H1 (cell line): ENCODE results near the gene AGR3. TPM values are rescaled to one million over a fixed set of nuclear protein-coding genes. Genes with fewer than 3 reads are reported as not detected.
A peak's percentile ranks its signal among the peaks of the same experiment; 100 is the strongest.

Experiments used
- CTCF ChIA-PET: fragments of 300-600 bp; sonication (Branson Sonifier 250); formaldehyde crosslinking; loops from one replicate; lab custom pipeline; 2021; ENCODE audit not compliant: partially characterized antibody; lab: Charles Lee
- POLR2A ChIA-PET: fragments of 300-600 bp; sonication (Branson Sonifier 250); formaldehyde crosslinking; loops from one replicate; lab custom pipeline; 2021; ENCODE audit warnings: inconsistent platforms; ENCODE audit not compliant: partially characterized antibody; lab: Charles Lee
- DNase-seq, 2 experiments: peaks; one replicate each; pipeline versions ENCODE4 v3.0.0 to v3.0.0-alpha.2; 2010 to 2022; ENCODE audit warnings: low spot score in 2 of 2, low read depth in 1 of 2, mixed read lengths in 1 of 2
- FAIRE-seq: peaks from 2 replicates; lab custom pipeline; 2011; peaks lifted over from hg19 to GRCh38; lab: Jason Lieb, UNC
- H2AFZ ChIP-seq: 2 replicates; pipeline ENCODE4 v1.8.1; 2012; ENCODE audit warnings: low read length, inconsistent platforms
- H2AK5ac ChIP-seq: 2 replicates; pipeline ENCODE4 v1.6.1; 2013; ENCODE audit warnings: low read depth, low read length
- H2BK120ac ChIP-seq: replicated peaks from 2 replicates; pipeline ENCODE3; 2013; ENCODE audit warnings: low read depth, low read length, inconsistent platforms
- H2BK12ac ChIP-seq: 2 replicates; pipeline ENCODE4 v1.6.1; 2013; ENCODE audit warnings: low read depth, low read length
- H2BK15ac ChIP-seq: 2 replicates; pipeline ENCODE4 v1.6.1; 2013; ENCODE audit warnings: low read length
- H2BK20ac ChIP-seq: 2 replicates; pipeline ENCODE4 v1.6.1; 2013; ENCODE audit warnings: low read length
- H2BK5ac ChIP-seq: 2 replicates; pipeline ENCODE4 v1.6.1; 2013; ENCODE audit warnings: low read depth, low read length
- H3K14ac ChIP-seq: 2 replicates; pipeline ENCODE4 v1.6.1; 2013; ENCODE audit warnings: inconsistent platforms; ENCODE audit not compliant: insufficient read length
- H3K18ac ChIP-seq: 2 replicates; pipeline ENCODE4 v1.6.1; 2013; ENCODE audit warnings: low read length; ENCODE audit errors: extremely low read depth
- H3K23ac ChIP-seq: 2 replicates; pipeline ENCODE4 v1.6.1; 2013; ENCODE audit warnings: inconsistent platforms; ENCODE audit not compliant: insufficient read length
- H3K23me2 ChIP-seq: 2 replicates; pipeline ENCODE4 v1.6.1; 2013; ENCODE audit warnings: low read depth, low read length
- H3K27ac ChIP-seq: 2 replicates; pipeline ENCODE4 v1.6.1; 2011; ENCODE audit warnings: low read depth, low read length, inconsistent platforms
- H3K27me3 ChIP-seq, 4 experiments: replicated peaks in 1 of 4; 1 replicate in 1 of 4; 2 replicates in 3 of 4; pipeline versions ENCODE4 v1.6.1 to v1.8.1; 2011 to 2013; ENCODE audit warnings: low read length in 3 of 4, mild to moderate bottlenecking in 3 of 4, inconsistent platforms in 2 of 4, mixed read lengths in 2 of 4, moderate library complexity in 1 of 4; ENCODE audit not compliant: control insufficient read depth in 3 of 4, insufficient read depth in 3 of 4; ENCODE audit errors: extremely low read depth in 1 of 4
- H3K36me3 ChIP-seq, 4 experiments: 2 replicates each; pipeline versions ENCODE4 v1.6.1 to v1.8.1; 2011 to 2013; ENCODE audit warnings: mild to moderate bottlenecking in 4 of 4, low read length in 3 of 4, moderate library complexity in 2 of 4, control low read depth in 1 of 4, inconsistent platforms in 1 of 4; ENCODE audit not compliant: insufficient read depth in 4 of 4, control insufficient read depth in 2 of 4
- H3K4ac ChIP-seq: replicated peaks from 2 replicates; pipeline ENCODE3; 2013; ENCODE audit warnings: low read length, low read depth, mixed read lengths, inconsistent platforms; ENCODE audit not compliant: insufficient read length
- H3K4me1 ChIP-seq, 4 experiments: replicated peaks in 1 of 4; 1 replicate in 1 of 4; 2 replicates in 3 of 4; pipeline versions ENCODE4 v1.6.1 to v1.8.1; 2011 to 2013; ENCODE audit warnings: low read length in 3 of 4, inconsistent platforms in 2 of 4, mixed read lengths in 1 of 4; ENCODE audit not compliant: insufficient read depth in 4 of 4, control insufficient read depth in 3 of 4
- H3K4me2 ChIP-seq, 2 experiments: 2 replicates each; pipeline versions ENCODE4 v1.6.1 to v1.8.1; 2011 to 2013; ENCODE audit warnings: low read depth in 2 of 2, low read length in 2 of 2, control low read depth in 1 of 2, inconsistent platforms in 1 of 2, mild to moderate bottlenecking in 1 of 2; ENCODE audit not compliant: insufficient read depth in 1 of 2
- H3K4me3 ChIP-seq, 4 experiments: fragments of 200-600, 300-600 bp in 1 of 4; sonication (generic), shearing (Covaris generic), sonication (Bioruptor Twin) in 1 of 4; 2 replicates each; pipeline versions ENCODE4 v1.5.1 to v1.8.1; 2011 to 2016; ENCODE audit warnings: low read length in 4 of 4, low read depth in 3 of 4, control low read depth in 2 of 4, inconsistent platforms in 2 of 4, mild to moderate bottlenecking in 2 of 4, mixed read lengths in 1 of 4, moderate library complexity in 1 of 4; ENCODE audit not compliant: insufficient read depth in 2 of 4; ENCODE audit errors: extremely low read depth in 1 of 4
- H3K56ac ChIP-seq: replicated peaks from 2 replicates; pipeline ENCODE3; 2013; ENCODE audit warnings: low read depth, mild to moderate bottlenecking, mixed read lengths, low read length, inconsistent platforms; ENCODE audit not compliant: insufficient read length
- H3K79me1 ChIP-seq: 2 replicates; pipeline ENCODE4 v1.6.1; 2013; ENCODE audit warnings: low read depth, low read length, control low read depth
- H3K79me2 ChIP-seq, 2 experiments: 2 replicates each; pipeline versions ENCODE4 v1.6.1 to v1.8.1; 2012 to 2013; ENCODE audit warnings: low read length in 2 of 2, mild to moderate bottlenecking in 2 of 2, inconsistent platforms in 1 of 2; ENCODE audit not compliant: insufficient read depth in 2 of 2, control insufficient read depth in 1 of 2
- H3K9ac ChIP-seq, 4 experiments: replicated peaks in 1 of 4; 1 replicate in 1 of 4; 2 replicates in 3 of 4; pipeline versions ENCODE4 v1.6.1 to v1.8.1; 2011 to 2013; ENCODE audit warnings: low read depth in 3 of 4, low read length in 3 of 4, control low read depth in 2 of 4, mild to moderate bottlenecking in 2 of 4, moderate library complexity in 2 of 4, inconsistent platforms in 1 of 4; ENCODE audit errors: extremely low read depth in 1 of 4
- H3K9me3 ChIP-seq, 2 experiments: 2 replicates each; pipeline versions ENCODE4 v1.6.1 to v1.8.1; 2012 to 2013; ENCODE audit warnings: mild to moderate bottlenecking in 2 of 2, moderate library complexity in 2 of 2, control low read depth in 1 of 2, inconsistent platforms in 1 of 2, low read depth in 1 of 2, low read length in 1 of 2, mixed read lengths in 1 of 2; ENCODE audit not compliant: insufficient read depth in 2 of 2
- H4K20me1 ChIP-seq, 2 experiments: replicated peaks in 1 of 2; 2 replicates each; pipeline versions ENCODE3 to v1.8.1; 2011 to 2013; ENCODE audit warnings: inconsistent platforms in 2 of 2, low read length in 2 of 2, mild to moderate bottlenecking in 1 of 2; ENCODE audit not compliant: insufficient read depth in 2 of 2, control insufficient read depth in 1 of 2
- H4K5ac ChIP-seq: 2 replicates; pipeline ENCODE4 v1.6.1; 2013; ENCODE audit warnings: low read length, low read depth, mixed read lengths, inconsistent platforms; ENCODE audit not compliant: insufficient read length
- H4K8ac ChIP-seq: 2 replicates; pipeline ENCODE4 v1.8.0; 2013; ENCODE audit warnings: mild to moderate bottlenecking, moderate library complexity, low read length, inconsistent platforms; ENCODE audit not compliant: insufficient read depth; ENCODE audit errors: extremely low read depth
- H4K91ac ChIP-seq: replicated peaks from 2 replicates; pipeline ENCODE3; 2013; ENCODE audit warnings: low read length, mixed read lengths, inconsistent platforms; ENCODE audit not compliant: insufficient read length
- BCL11A ChIP-seq, 2 experiments: IDR thresholded peaks; one replicate each; pipeline ENCODE4 v1.6.1; 2011; ENCODE audit warnings: low read depth in 2 of 2, low read length in 2 of 2, mild to moderate bottlenecking in 2 of 2
- TEAD4 ChIP-seq: IDR thresholded peaks from 2 replicates; pipeline ENCODE4 v1.6.1; 2012; ENCODE audit warnings: low read depth, low read length, inconsistent platforms, mixed read lengths
- WGBS, 2 experiments: shearing (Covaris generic) in 1 of 2; methylation state at CpG; one replicate each; pipeline versions ENCODE4 v1.1.6 to v1.1.7; 2013 to 2015; ENCODE audit warnings: low lambda C conversion rate in 2 of 2, mixed read lengths in 2 of 2, inconsistent platforms in 1 of 2, low coverage in 1 of 2, missing lambda C conversion rate in 1 of 2; ENCODE audit not compliant: insufficient replicate concordance in 2 of 2, insufficient coverage in 1 of 2, insufficient read length in 1 of 2; ENCODE audit errors: extremely low coverage in 1 of 2, missing lambda C conversion rate in 1 of 2; 5-methylcytosine and 5-hydroxymethylcytosine counted together
- polyA plus RNA-seq, 7 experiments: library from polyadenylated mRNA; depleted of rRNA in 3 of 7; stranded (reverse) in 5 of 7; unstranded in 2 of 7; fragments of >200 nt in 5 of 7; fragments of 200-250 nt in 2 of 7; gene quantifications; 1 replicate in 5 of 7; 2 replicates in 1 of 7; 4 replicates in 1 of 7; pipeline versions ENCODE4 v1.2.1 to v1.2.3, GENCODE V29; 2011 to 2013; ENCODE audit warnings: missing spikeins in 2 of 7, mixed read lengths in 2 of 7
- total RNA-seq: library from RNA; stranded (reverse); fragmentation: NEBNext Ultra II Directional; extraction: Animal tissue kit (Norgen Biotek cat#: 25700); gene quantifications from 2 replicates; pipeline ENCODE4 v1.2.1, GENCODE V29; 2021

Gene AGR3
- total and polyA plus RNA-seq, 2 of the 8 experiments (the other 6 are each of a cell fraction or from before 2014, with no cell fraction given), result not detected

DNA sequence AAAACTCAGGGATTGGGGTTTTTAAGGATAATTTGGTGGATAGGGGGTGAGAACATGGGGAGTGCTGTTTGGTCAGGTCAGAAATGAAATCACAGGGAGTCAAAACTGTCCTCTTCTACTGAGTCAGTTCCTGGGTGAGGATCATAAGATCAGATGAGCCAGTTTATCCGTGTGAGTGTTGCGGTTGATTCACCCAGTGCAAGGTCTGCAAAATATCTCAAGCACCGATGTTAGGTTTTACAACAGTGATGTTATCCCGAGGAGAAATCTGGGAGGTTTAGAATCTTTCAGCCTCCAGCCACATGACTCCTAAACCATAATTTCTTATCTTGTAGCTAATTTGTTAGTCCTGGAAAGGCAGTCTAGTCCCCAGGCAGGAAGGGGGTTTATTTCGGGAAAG, 45.3 kb downstream of the AGR3 start:
- H3K4ac ChIP-seq, result no peak overlapping the region
- POLR2A ChIA-PET, result no interaction called here
- no peaks in the 10 kb centered on the region for H3K27me3 ChIP-seq
- H2BK15ac ChIP-seq, result no peak overlapping the region
- H2AK5ac ChIP-seq, result no peak overlapping the region
- TF ChIP-seq TEAD4, result no peak
- no peak for TF ChIP-seq BCL11A (IDR thresholded peaks at IDR 0.05; ENCODE audit: low read depth in 2 of 2, low read length in 2 of 2)
- H3K4me1 ChIP-seq, result no peaks in the 10 kb centered on the region
- no peaks in the 10 kb centered on the region for H3K23me2 ChIP-seq
- no peak overlapping the region for H3K27ac ChIP-seq
- no peak overlapping the region for H4K8ac ChIP-seq
- no peak overlapping the region for H3K23ac ChIP-seq
- no peak overlapping the region for H3K9ac ChIP-seq
- H3K56ac ChIP-seq, result no peak overlapping the region
- 69% methylated on average over 5 of the region's 5 CpGs; no CpG with 5 or more reads in 1 of the 2 experiments for WGBS, 2 experiments
- no peaks in the 10 kb centered on the region for H3K79me2 ChIP-seq
- no peaks in the 10 kb centered on the region for H3K36me3 ChIP-seq
- no peak for FAIRE-seq
- no peak overlapping the region for H2BK120ac ChIP-seq
- no peaks in the 10 kb centered on the region for H3K9me3 ChIP-seq
- H4K5ac ChIP-seq, result no peak overlapping the region
- H2AFZ ChIP-seq, result peak overlapping the region; percentile 29; the same call in 1 of the 2 replicates
- no peak overlapping the region for H3K4me2 ChIP-seq
- no peak overlapping the region for H2BK12ac ChIP-seq
- CTCF ChIA-PET, result interaction anchor here (0.8 to 1.5 kb wide), 2 partner anchors 35 to 36 kb away, joined by 3 to 4 read pairs; no protein-coding TSS in a partner anchor
- no peak overlapping the region for H3K4me3 ChIP-seq
- no peak overlapping the region for H2BK5ac ChIP-seq
- H3K79me1 ChIP-seq, result no peaks in the 10 kb centered on the region
- H2BK20ac ChIP-seq, result no peak overlapping the region
- H3K18ac ChIP-seq, result no peak overlapping the region
- no peaks in the 10 kb centered on the region for H4K20me1 ChIP-seq
- no peak overlapping the region for H4K91ac ChIP-seq
- no peak overlapping the region for H3K14ac ChIP-seq
- no peak for DNase-seq
